ENCODE data around the gene BPIFB3.

DNA sequence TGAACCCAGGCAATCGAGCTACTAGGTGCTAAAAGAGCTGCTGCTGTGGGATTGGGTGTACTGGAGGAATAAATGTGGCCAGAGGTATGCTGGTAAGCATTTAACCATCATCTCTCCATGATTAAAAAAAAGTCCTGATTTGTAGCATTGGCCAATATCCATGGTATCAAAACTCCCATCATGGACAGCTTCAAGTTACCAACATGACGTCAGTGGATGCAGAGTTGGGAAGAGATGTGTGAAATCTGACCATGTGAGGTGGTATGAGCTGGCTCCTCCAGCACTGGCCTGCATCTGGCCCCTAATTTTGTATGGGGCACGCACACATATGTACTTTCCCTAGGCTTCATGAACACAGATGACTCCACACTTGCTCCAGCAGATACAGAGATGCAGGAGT, 37.4 kb downstream of the BPIFB3 start:
- TF ChIP-seq CTCF (IDR thresholded peaks at IDR 0.05) (no peak), POLR2A (IDR thresholded peaks at IDR 0.05) (no peak)

Data from uterus (tissue), 2 donors.